ENCODE results near the gene ZNF668. TPM values are rescaled to one million over a fixed set of nuclear protein-coding genes. Genes with fewer than 3 reads are reported as not detected.
A peak's percentile ranks its signal among the peaks of the same experiment; 100 is the strongest.

The ZNF668 gene
- total and polyA plus RNA-seq, 12 donors: 2.4 to 29.5 (median 11.5) TPM

DNA sequence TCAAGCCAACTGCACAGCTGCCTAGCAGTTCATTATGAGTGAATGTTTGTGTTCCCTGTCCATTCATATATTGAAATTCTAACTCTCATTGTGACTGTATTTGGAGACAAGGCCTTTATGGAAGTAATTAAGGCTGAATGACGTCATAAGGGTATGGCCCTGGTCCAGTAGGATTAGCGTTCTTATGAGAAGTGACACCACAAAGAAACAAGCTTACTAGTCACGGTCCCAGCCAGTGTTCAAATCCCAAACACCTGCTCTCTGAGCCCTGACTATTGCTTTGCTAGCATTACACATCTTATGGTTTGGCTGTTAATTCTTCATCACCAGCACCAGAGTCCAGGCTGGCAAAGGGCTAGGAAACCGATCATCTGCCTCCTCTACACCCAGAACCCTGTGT is 2.2 kb downstream of the ZNF668 start:
- Histone ChIP-seq H3K9me3 (replicated peaks in 1 of 3) (no peaks in the 10 kb centered on the region), H3K27me3 (no peaks in the 10 kb centered on the region), H3K4me1 (replicated peaks in 1 of 2) (peaks cover 13 to 29% of the 10 kb centered on the region in 2 donors), H3K27ac (peak overlapping the region in 3 of 5 donors; percentile 83 to 98 (median 92)), H3K4me3 (no peak overlapping the region), H3K36me3 (replicated peaks in 1 of 2) (peaks cover 0 to 7% of the 10 kb centered on the region in 2 donors)
- DNase-seq: no peak
- intact Hi-C loops (cut with DNase I): no loop called here
- 34 to 50% (median 41%) methylated on average over 4 of the region's 4 CpGs for WGBS, 4 donors
- TF ChIP-seq POLR2A (IDR thresholded peaks at IDR 0.05): no peak
- TF ChIP-seq, protein P1, sequence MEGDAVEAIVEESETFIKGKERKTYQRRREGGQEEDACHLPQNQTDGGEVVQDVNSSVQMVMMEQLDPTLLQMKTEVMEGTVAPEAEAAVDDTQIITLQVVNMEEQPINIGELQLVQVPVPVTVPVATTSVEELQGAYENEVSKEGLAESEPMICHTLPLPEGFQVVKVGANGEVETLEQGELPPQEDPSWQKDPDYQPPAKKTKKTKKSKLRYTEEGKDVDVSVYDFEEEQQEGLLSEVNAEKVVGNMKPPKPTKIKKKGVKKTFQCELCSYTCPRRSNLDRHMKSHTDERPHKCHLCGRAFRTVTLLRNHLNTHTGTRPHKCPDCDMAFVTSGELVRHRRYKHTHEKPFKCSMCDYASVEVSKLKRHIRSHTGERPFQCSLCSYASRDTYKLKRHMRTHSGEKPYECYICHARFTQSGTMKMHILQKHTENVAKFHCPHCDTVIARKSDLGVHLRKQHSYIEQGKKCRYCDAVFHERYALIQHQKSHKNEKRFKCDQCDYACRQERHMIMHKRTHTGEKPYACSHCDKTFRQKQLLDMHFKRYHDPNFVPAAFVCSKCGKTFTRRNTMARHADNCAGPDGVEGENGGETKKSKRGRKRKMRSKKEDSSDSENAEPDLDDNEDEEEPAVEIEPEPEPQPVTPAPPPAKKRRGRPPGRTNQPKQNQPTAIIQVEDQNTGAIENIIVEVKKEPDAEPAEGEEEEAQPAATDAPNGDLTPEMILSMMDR (IDR thresholded peaks at IDR 0.05): no peak

DNA sequence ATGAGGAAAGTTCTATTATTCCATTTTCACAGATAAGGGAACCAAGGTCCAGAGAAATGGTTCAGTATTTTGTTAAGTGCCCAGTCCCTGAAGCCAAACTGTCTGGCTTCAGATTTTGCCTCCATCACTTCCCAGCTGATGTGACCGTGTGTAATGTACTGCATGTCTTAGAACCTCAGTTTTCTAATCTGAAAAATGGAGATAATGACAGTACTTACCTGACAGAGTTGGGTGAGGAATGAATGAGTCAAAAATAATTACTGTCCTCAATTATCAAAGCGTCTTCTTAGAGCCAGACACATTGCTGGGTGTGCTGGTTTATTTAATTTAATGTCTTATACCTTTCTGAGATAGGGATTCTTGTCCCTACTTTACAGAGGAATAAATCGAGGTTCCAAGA is 6.7 kb downstream of the ZNF668 start:
- H3K27ac ChIP-seq: no peak overlapping the region
- H3K4me1 ChIP-seq (replicated peaks in 1 of 2): peaks cover 8 to 23% of the 10 kb centered on the region in 2 donors
- intact Hi-C loops (cut with DNase I): no loop called here
- no peaks in the 10 kb centered on the region for H3K9me3 ChIP-seq (replicated peaks in 1 of 3)
- H3K27me3 ChIP-seq: no peaks in the 10 kb centered on the region
- no peak for TF ChIP-seq POLR2A (IDR thresholded peaks at IDR 0.05)
- DNase-seq: no peak
- H3K36me3 ChIP-seq (replicated peaks in 1 of 2): peaks cover 0 to 12% of the 10 kb centered on the region in 2 donors
- no peak overlapping the region for H3K4me3 ChIP-seq
- WGBS, 4 donors: 92 to 93% (median 92%) methylated on average over 3 of the region's 3 CpGs

DNA sequence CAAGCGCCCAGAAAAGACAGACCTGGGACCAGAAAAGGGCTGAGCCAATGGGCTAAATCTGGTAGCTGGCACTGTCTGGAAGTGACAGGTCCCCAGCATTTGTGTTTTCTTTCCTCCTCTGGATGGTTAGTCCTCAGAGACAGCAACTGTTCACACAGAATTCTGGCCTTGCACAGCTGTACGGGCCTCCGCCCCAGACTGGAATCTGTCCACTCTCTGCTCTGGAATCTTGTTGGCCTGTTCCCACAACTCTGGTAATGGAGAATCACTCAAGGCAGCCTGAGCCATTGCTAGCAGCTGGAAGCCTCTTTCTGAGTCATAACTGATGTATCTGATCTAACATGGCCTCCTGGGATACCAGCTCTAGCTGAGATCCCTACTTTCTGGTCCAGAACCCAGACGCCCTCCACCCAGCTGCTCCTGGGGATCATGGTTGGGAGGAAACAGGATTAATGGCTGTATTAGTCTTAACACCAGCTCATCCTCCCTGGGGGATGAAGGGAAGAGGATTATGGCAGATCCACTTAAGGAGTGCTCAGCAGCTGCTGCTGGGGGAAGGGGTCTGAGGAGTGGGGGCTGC is 9.1 kb downstream of the ZNF668 start:
- intact Hi-C loops (cut with DNase I): no loop called here
- WGBS, 4 donors: 44 to 60% (median 55%) methylated on average over 4 of the region's 4 CpGs
- H3K4me1 ChIP-seq (replicated peaks in 1 of 2): peaks cover 0 to 11% of the 10 kb centered on the region in 2 donors
- H3K9me3 ChIP-seq (replicated peaks in 1 of 3): no peaks in the 10 kb centered on the region
- DNase-seq: peak; percentile 36 to 85 (median 81)
- H3K27me3 ChIP-seq: no peaks in the 10 kb centered on the region
- peak overlapping the region; percentile 40 to 90 (median 72) for H3K27ac ChIP-seq
- TF ChIP-seq, protein P1 (IDR thresholded peaks at IDR 0.05): no peak
- TF ChIP-seq POLR2A (IDR thresholded peaks at IDR 0.05): peak in 1 of 2 donors; percentile 11
- H3K4me3 ChIP-seq: no peak overlapping the region
- peaks cover 0 to 32% of the 10 kb centered on the region in 2 donors for H3K36me3 ChIP-seq (replicated peaks in 1 of 2)

DNA sequence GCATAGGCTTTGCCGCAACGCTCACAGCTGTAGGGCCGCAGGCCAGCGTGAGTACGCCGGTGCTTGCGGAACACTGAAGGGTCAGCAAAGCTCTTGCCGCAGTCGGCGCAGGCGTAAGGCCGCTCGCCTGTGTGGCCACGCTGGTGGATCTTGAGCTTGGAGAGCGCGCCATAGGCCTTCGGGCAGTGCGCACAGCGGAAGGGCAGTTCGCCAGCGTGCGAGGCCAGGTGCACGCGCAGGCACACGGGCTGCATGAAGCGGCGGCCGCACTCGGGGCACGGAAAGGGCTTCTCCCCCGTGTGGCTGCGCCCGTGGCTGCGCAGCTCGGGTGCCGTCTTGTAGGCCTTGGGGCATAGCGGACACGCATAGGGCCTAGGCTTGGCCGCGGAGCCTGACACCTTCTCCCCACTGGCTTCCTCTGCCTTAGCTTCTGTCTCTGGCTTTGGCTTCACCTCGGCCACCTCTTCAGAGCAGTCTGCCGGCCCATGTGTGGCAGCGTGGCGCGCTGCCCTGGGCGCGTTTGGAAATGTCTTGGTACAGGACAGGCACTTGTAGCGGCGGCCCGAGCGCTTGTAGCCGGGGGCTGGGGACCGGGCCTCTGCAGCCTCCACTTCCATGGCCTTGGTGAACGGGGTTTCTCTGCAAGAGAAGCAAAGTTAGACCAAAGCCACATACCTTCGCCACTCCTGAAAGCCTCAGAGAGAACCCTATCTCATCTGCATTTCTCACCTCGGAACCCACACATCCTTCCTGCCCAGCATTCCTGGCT is 10.0 kb downstream of the ZNF668 start:
- WGBS, 4 donors: 85 to 97% (median 92%) methylated on average over 17 to 56 of the region's 56 CpGs
- H3K27me3 ChIP-seq: no peaks in the 10 kb centered on the region
- peaks cover 0 to 32% of the 10 kb centered on the region in 2 donors for H3K36me3 ChIP-seq (replicated peaks in 1 of 2)
- DNase-seq: no peak
- H3K27ac ChIP-seq: peak overlapping the region in 4 of 5 donors; percentile 40 to 90 (median 76)
- no peaks in the 10 kb centered on the region for H3K9me3 ChIP-seq (replicated peaks in 1 of 3)
- intact Hi-C loops (cut with DNase I): no loop called here
- H3K4me3 ChIP-seq: no peak overlapping the region
- H3K4me1 ChIP-seq (replicated peaks in 1 of 2): peaks cover 0 to 11% of the 10 kb centered on the region in 2 donors
- no peak for TF ChIP-seq POLR2A (IDR thresholded peaks at IDR 0.05)
- TF ChIP-seq, protein P1 (IDR thresholded peaks at IDR 0.05): no peak
